TTC549 (cell line): Measurements from ENCODE around the gene PCCA.

Experiments
- FAIRE-seq: peaks from 2 replicates; lab custom pipeline; 2012; peaks lifted over from hg19 to GRCh38; lab: Jason Lieb, UNC

PCCA gene

GRCh38 chr13:100433475-100433874, 344.6 kb downstream of the PCCA start:
- FAIRE-seq = no peak

- FAIRE-seq = no peak
Observed at GRCh38 chr13:100434010-100434763, 345.3 kb downstream of the PCCA start.

- FAIRE-seq = no peak
Observed at GRCh38 chr13:100436099-100436498, 347.2 kb downstream of the PCCA start.

GRCh38 chr13:100438059-100438788, 349.3 kb downstream of the PCCA start:
- FAIRE-seq = no peak

- FAIRE-seq = no peak
Observed at GRCh38 chr13:100439247-100439970, 350.5 kb downstream of the PCCA start.

- FAIRE-seq = no peak
Observed at GRCh38 chr13:100440751-100441425, 352.0 kb downstream of the PCCA start.

GRCh38 chr13:100442095-100442832, 353.4 kb downstream of the PCCA start:
- no peak for FAIRE-seq

- FAIRE-seq = no peak
Observed at GRCh38 chr13:100443278-100443997, 354.5 kb downstream of the PCCA start.

GRCh38 chr13:100443998-100444328, 355.1 kb downstream of the PCCA start:
- FAIRE-seq = no peak

- no peak for FAIRE-seq
Observed at GRCh38 chr13:100447831-100448230, 358.9 kb downstream of the PCCA start.

GRCh38 chr13:100451923-100452322, 363.0 kb downstream of the PCCA start:
- FAIRE-seq = no peak

- FAIRE-seq = no peak
Observed at GRCh38 chr13:100454876-100455275, 366.0 kb downstream of the PCCA start.

GRCh38 chr13:100458673-100459072, 369.8 kb downstream of the PCCA start:
- no peak for FAIRE-seq

GRCh38 chr13:100459747-100460146, 370.9 kb downstream of the PCCA start:
- no peak for FAIRE-seq

GRCh38 chr13:100460266-100460665, 371.4 kb downstream of the PCCA start:
- FAIRE-seq = no peak

- FAIRE-seq = no peak
Observed at GRCh38 chr13:100460791-100461190, 371.9 kb downstream of the PCCA start.

GRCh38 chr13:100461309-100462030, 372.6 kb downstream of the PCCA start:
- FAIRE-seq = no peak

- no peak for FAIRE-seq
Observed at GRCh38 chr13:100464006-100464405, 375.1 kb downstream of the PCCA start.

GRCh38 chr13:100465558-100465957, 376.7 kb downstream of the PCCA start:
- FAIRE-seq = no peak

GRCh38 chr13:100470866-100471505, 382.1 kb downstream of the PCCA start:
- no peak for FAIRE-seq
